Measurements from ENCODE around the gene C16orf90. TPM values are rescaled to one million over a fixed set of nuclear protein-coding genes. Genes with fewer than 3 reads are reported as not detected.

Gene C16orf90, protein sequence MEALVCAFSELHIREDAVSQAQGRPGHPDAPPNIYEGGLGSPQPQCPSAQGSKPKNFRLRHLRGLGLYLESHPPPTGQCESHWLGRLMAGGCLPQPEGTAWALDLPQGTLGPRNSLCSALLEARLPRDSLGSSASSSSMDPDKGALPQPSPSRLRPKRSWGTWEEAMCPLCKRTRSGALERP
- total RNA-seq = not detected in 2 replicates
- total RNA-seq (2013) = not detected
- not detected in 2 replicates for polyA plus RNA-seq
- polyA minus RNA-seq = not detected in 2 replicates

DNA sequence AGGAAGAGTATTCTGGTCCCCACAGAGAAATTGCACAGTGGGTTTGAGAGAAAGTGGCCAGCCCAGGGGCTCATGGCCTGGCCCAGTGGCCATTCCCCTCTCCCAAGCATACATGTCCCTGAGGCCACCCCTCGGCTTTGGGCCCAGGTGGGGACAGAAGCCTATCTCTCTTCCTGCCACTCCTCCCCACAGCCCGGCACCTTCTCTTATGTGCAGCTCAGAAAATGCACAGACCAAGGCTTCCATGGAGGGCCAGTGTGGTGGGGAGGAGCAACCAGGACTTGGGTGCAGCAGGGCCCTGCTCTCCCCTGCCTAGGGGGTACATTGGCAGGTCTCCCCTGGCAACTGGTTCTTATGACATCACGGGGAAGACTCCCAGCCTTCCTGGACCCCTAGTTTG, at the start of gene C16orf90:
C16orf90 (minus strand) TSS at position 314 of the 400 bp plus-strand sequence; CDS start at position 246, 68 bp downstream.
- H3K27ac ChIP-seq (ENCODE audit: low read length in 2 of 2) = no peak within 1 kb of the TSS
- H3K4me1 Mint-ChIP-seq = peaks cover 8% of the 10 kb centered on the region
- no peaks in the 10 kb centered on the region for H3K27me3 ChIP-seq (replicated peaks in 1 of 4; ENCODE audit: control extremely low read depth in 1 of 4, control insufficient read depth in 3 of 4, insufficient read depth in 4 of 4, low read length in 3 of 4)
- intact Hi-C loops (cut with micrococcal nuclease) = no loop called here
- peaks cover 0 to under 1% (median 0%) of the 10 kb centered on the region in 3 donors for H3K9me3 ChIP-seq (ENCODE audit: control extremely low read depth in 1 of 3, control insufficient read depth in 2 of 3, insufficient read depth in 1 of 3, low read length in 2 of 3)
- H3K4me2 ChIP-seq (replicated peaks; ENCODE audit: low read depth, low read length, poor library complexity, severe bottlenecking) = no peak within 1 kb of the TSS
- 95% methylated on average over 3 of the region's 3 CpGs for WGBS (ENCODE audit: insufficient coverage)
- ChIA-PET CTCF (no interaction called here), POLR2A (no interaction called here)
- no peak within 1 kb of the TSS for H3K9ac ChIP-seq (ENCODE audit: low read length)
- DNase-seq (no peak), ATAC-seq (ENCODE audit: low read depth) (no peak)
- H2AFZ ChIP-seq (ENCODE audit: insufficient read depth, low read depth, low read length, poor library complexity, severe bottlenecking) = no peak within 1 kb of the TSS
- H3K27ac Mint-ChIP-seq = no peak within 1 kb of the TSS
- H3K36me3 ChIP-seq (replicated peaks in 1 of 2; ENCODE audit: control extremely low read depth in 1 of 2, control insufficient read depth in 1 of 2, extremely low read depth in 1 of 2, insufficient read depth in 2 of 2, low read length in 1 of 2) = no peaks in the 10 kb centered on the region
- TF ChIP-seq EZH2 (IDR thresholded peaks at IDR 0.05; ENCODE audit: borderline replicate concordance, insufficient read depth, low read depth, low read length, poor library complexity, severe bottlenecking) = no peak
- TF ChIP-seq, protein P1, sequence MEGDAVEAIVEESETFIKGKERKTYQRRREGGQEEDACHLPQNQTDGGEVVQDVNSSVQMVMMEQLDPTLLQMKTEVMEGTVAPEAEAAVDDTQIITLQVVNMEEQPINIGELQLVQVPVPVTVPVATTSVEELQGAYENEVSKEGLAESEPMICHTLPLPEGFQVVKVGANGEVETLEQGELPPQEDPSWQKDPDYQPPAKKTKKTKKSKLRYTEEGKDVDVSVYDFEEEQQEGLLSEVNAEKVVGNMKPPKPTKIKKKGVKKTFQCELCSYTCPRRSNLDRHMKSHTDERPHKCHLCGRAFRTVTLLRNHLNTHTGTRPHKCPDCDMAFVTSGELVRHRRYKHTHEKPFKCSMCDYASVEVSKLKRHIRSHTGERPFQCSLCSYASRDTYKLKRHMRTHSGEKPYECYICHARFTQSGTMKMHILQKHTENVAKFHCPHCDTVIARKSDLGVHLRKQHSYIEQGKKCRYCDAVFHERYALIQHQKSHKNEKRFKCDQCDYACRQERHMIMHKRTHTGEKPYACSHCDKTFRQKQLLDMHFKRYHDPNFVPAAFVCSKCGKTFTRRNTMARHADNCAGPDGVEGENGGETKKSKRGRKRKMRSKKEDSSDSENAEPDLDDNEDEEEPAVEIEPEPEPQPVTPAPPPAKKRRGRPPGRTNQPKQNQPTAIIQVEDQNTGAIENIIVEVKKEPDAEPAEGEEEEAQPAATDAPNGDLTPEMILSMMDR (IDR thresholded peaks at IDR 0.05) = no peak
- no peak within 1 kb of the TSS for H3K4me3 ChIP-seq (ENCODE audit: control extremely low read depth in 1 of 5, extremely low read depth in 1 of 5, insufficient read depth in 1 of 5, low read depth in 2 of 5, low read length in 4 of 5)
- H3K79me2 ChIP-seq (ENCODE audit: control insufficient read depth, insufficient read depth, low read length) = no peaks in the 10 kb centered on the region
- H4K20me1 ChIP-seq (ENCODE audit: control insufficient read depth, insufficient read depth, low read length, poor library complexity, severe bottlenecking) = no peaks in the 10 kb centered on the region
- no peaks in the 10 kb centered on the region for H3K9me3 Mint-ChIP-seq (ENCODE audit: insufficient read depth)
- peaks cover 3 to 4% of the 10 kb centered on the region in 2 donors for H3K4me1 ChIP-seq (ENCODE audit: control insufficient read depth in 2 of 2, insufficient read depth in 2 of 2, low read length in 2 of 2)
- no peaks in the 10 kb centered on the region for H3K27me3 Mint-ChIP-seq
- H3K4me3 Mint-ChIP-seq = no peak within 1 kb of the TSS

DNA sequence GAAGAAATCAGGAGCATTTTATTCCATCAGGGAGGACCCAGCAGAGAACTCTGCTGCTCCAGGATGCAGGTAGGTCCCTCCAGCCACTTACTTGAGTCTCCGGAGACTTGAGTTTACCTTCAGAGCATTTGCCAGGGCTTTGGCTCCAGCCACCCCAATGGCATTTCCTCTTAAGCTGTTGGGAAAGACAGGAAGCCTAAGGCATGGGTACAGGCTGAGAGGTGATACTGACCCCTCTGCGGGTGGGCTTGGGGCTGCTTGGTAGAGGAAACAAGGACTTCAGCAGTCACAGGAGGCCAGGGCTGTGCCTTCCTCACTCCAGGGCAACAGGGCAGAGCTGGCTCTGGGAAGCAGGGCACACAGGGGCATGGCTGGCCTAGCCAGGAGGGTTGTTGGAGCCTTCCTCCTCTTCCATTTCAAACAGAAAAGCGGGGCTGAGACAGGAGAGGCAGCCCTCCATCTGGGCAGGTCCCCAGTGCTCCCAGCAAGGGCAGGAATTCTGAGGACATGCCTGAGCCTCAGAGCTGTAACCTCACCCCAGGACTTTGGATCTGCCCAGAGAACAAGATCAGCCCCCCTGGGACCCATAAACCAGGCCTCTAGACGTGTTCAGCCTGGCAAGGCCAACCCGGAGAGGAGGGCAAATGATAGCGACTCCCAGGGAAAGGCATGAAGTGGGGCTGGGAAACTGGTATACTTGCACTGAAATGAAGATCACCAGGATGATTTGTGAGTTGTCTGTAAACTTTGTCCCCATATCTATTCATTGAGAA, 47.5 kb upstream of the C16orf90 start:
- Mint-ChIP-seq H3K27ac (no peak overlapping the region), H3K9me3 (ENCODE audit: insufficient read depth) (no peaks in the 10 kb centered on the region), H3K4me1 (peaks cover 16% of the 10 kb centered on the region), H3K27me3 (no peaks in the 10 kb centered on the region), H3K4me3 (no peak overlapping the region)
- H3K4me1 ChIP-seq (ENCODE audit: control insufficient read depth in 2 of 2, insufficient read depth in 2 of 2, low read length in 2 of 2) = peaks cover 11 to 22% of the 10 kb centered on the region in 2 donors
- ChIA-PET POLR2A (no interaction called here), CTCF (no interaction called here)
- H3K9ac ChIP-seq (ENCODE audit: low read length) = no peak overlapping the region
- H2AFZ ChIP-seq (ENCODE audit: insufficient read depth, low read depth, low read length, poor library complexity, severe bottlenecking) = no peak overlapping the region
- DNase-seq (no peak), ATAC-seq (ENCODE audit: low read depth) (no peak)
- H3K36me3 ChIP-seq (replicated peaks in 1 of 2; ENCODE audit: control extremely low read depth in 1 of 2, control insufficient read depth in 1 of 2, extremely low read depth in 1 of 2, insufficient read depth in 2 of 2, low read length in 1 of 2) = peaks cover 0 to 26% of the 10 kb centered on the region in 2 experiments
- H3K79me2 ChIP-seq (ENCODE audit: control insufficient read depth, insufficient read depth, low read length) = no peaks in the 10 kb centered on the region
- no peak for TF ChIP-seq EZH2 (IDR thresholded peaks at IDR 0.05; ENCODE audit: borderline replicate concordance, insufficient read depth, low read depth, low read length, poor library complexity, severe bottlenecking)
- TF ChIP-seq, protein P1 (IDR thresholded peaks at IDR 0.05) = no peak
- intact Hi-C loops (cut with micrococcal nuclease) = no loop called here
- no peak overlapping the region for H3K4me2 ChIP-seq (replicated peaks; ENCODE audit: low read depth, low read length, poor library complexity, severe bottlenecking)
- H3K27me3 ChIP-seq (replicated peaks in 1 of 4; ENCODE audit: control extremely low read depth in 1 of 4, control insufficient read depth in 3 of 4, insufficient read depth in 4 of 4, low read length in 3 of 4) = no peaks in the 10 kb centered on the region
- 98% methylated on average over 6 of the region's 6 CpGs for WGBS (ENCODE audit: insufficient coverage)
- H3K9me3 ChIP-seq (ENCODE audit: control extremely low read depth in 1 of 3, control insufficient read depth in 2 of 3, insufficient read depth in 1 of 3, low read length in 2 of 3) = no peaks in the 10 kb centered on the region
- H3K27ac ChIP-seq (ENCODE audit: low read length in 2 of 2) = no peak overlapping the region
- H4K20me1 ChIP-seq (ENCODE audit: control insufficient read depth, insufficient read depth, low read length, poor library complexity, severe bottlenecking) = no peaks in the 10 kb centered on the region
- no peak overlapping the region for H3K4me3 ChIP-seq (ENCODE audit: control extremely low read depth in 1 of 5, extremely low read depth in 1 of 5, insufficient read depth in 1 of 5, low read depth in 2 of 5, low read length in 4 of 5)

Data from B cell (primary cell).